Mucosa of stomach (tissue), 1 donor: Measurements from ENCODE around the gene PNPLA6.

ENCODE experiments used
- H3K27me3 ChIP-seq: one replicate; pipeline ENCODE4 v1.7.0; 2013; ENCODE audit warnings: mild to moderate bottlenecking, low read length; ENCODE audit not compliant: control insufficient read depth, insufficient read depth
- H3K36me3 ChIP-seq: one replicate; pipeline ENCODE4 v1.7.0; 2013; ENCODE audit warnings: low read length; ENCODE audit not compliant: control insufficient read depth, insufficient read depth
- H3K4me1 ChIP-seq: one replicate; pipeline ENCODE4 v1.7.0; 2013; ENCODE audit warnings: mild to moderate bottlenecking, low read length; ENCODE audit not compliant: control insufficient read depth, insufficient read depth
- H3K4me3 ChIP-seq: one replicate; pipeline ENCODE4 v1.7.0; 2013; ENCODE audit warnings: low read length
- H3K9ac ChIP-seq: one replicate; pipeline ENCODE4 v1.7.0; 2013; ENCODE audit warnings: mild to moderate bottlenecking, low read length, moderate library complexity
- H3K9me3 ChIP-seq: one replicate; pipeline ENCODE4 v1.7.0; 2013; ENCODE audit warnings: mild to moderate bottlenecking, low read length, moderate library complexity; ENCODE audit not compliant: control insufficient read depth
- donor health status: Pancreatic carcinoma.

PNPLA6 gene

DNA sequence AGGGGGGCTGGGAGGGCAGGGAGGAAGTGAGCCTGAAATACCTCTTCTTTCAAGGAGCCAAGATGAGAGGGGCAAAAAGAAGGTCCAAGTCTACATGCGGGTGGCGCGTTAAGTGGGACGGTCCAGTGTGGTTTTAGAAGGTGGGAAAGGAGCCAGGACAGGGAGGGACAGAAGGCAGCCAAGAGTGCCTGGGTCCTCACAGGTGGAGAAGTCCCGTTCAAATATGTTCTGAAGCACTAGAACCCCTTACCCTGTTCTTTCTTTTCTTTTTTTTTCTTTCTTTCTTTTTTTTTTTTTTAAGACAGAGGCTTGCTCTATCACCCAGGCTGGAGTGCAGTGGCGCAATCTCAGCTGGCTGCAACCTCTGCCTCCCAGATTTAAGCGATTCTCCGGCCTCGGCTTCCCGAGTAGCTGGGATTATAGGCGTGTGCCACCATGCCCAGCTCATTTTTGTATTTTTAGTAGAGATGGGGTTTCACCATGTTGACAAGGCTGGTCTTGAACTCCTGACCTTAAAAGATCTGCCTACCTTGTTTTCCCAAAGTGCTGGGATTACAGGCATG, 67.5 kb downstream of the PNPLA6 start:
- H3K4me1 ChIP-seq = peaks cover 34% of the 10 kb centered on the region
- no peaks in the 10 kb centered on the region for H3K9me3 ChIP-seq
- H3K4me3 ChIP-seq = no peak overlapping the region
- no peaks in the 10 kb centered on the region for H3K27me3 ChIP-seq
- H3K36me3 ChIP-seq = no peaks in the 10 kb centered on the region
- H3K9ac ChIP-seq = no peak overlapping the region

DNA sequence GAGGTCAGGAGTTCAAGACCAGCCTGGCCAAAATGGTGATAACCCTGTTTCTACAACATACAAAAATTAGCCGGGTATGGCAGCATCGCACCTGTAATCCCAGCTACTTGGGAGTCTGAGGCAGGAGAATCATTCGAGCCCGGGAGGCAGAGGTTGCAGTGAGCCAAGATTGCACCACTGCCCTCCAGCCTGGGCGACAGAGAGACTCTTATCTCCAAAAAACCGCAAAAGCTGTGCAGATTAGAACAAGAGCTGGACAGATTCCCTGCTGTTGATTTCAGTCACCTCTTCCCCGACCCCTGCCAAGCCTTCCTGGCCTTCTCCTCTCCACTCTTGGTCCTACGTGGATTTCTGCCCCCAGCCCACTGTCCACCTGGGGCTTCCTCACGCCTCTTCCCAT, 68.4 kb downstream of the PNPLA6 start:
- Histone ChIP-seq H3K4me1 (peaks cover 28% of the 10 kb centered on the region), H3K4me3 (no peak overlapping the region), H3K36me3 (no peaks in the 10 kb centered on the region), H3K9me3 (no peaks in the 10 kb centered on the region), H3K27me3 (no peaks in the 10 kb centered on the region), H3K9ac (no peak overlapping the region)

DNA sequence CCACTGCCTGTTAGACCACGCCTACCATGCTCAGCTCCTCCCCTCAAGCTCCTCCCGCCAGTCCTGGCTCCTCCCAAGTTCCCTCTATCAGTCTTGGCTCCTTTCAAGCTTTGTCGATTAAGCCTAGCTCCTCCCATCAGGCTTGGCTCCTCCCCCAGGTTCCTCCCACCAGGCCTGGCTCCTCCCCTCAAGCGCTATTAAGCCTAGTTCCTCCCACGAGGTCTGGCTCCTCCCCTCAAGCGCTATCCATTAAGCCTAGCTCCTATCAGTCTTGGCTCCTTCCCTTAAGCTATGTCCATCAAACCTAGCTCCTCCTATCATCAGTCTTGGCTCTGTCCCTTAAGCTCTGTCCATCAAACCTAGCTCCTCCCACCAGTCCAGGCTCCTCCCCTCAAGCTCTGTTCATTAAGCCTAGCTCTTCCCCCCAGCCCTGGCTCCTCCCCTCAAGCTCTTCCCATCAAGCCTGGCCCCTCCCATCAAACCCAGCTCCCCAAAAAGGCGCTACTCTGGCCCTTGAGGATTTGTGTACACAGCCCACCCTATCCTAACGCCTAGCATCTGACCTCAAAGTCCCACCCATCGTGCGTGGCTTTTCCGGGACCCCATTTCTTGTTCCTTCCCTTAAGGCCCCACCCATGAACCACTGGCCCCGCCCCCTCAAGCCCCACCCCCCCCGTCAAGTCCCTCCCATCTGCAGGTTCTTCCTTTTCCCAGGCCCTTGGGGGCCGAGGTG, 70.1 kb downstream of the PNPLA6 start:
- Histone ChIP-seq H3K4me1 (peaks cover 28% of the 10 kb centered on the region), H3K9ac (no peak overlapping the region), H3K36me3 (no peaks in the 10 kb centered on the region), H3K9me3 (no peaks in the 10 kb centered on the region), H3K27me3 (no peaks in the 10 kb centered on the region), H3K4me3 (no peak overlapping the region)

DNA sequence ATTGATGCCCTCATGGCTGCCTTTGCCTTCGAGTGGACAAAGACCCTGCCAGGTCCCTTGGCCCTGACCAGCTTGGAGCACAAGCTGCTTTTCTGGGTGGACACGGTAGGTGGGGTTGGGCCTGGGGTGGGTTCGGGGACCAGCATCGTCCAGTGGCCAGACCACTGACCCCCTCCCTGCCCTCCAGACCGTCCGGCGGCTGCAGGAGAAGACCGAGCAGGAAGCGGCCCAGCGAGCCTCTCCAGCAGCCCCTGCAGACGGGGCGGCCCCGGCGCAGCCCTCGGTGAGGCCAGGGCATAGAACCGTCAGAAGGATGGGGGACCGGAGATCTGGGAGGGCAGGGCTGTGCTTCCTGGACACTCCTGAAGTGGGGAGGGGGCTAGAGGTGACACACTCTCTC, 70.8 kb downstream of the PNPLA6 start:
- Histone ChIP-seq H3K9ac (no peak overlapping the region), H3K27me3 (no peaks in the 10 kb centered on the region), H3K4me3 (no peak overlapping the region), H3K9me3 (no peaks in the 10 kb centered on the region), H3K36me3 (no peaks in the 10 kb centered on the region), H3K4me1 (peaks cover 28% of the 10 kb centered on the region)

DNA sequence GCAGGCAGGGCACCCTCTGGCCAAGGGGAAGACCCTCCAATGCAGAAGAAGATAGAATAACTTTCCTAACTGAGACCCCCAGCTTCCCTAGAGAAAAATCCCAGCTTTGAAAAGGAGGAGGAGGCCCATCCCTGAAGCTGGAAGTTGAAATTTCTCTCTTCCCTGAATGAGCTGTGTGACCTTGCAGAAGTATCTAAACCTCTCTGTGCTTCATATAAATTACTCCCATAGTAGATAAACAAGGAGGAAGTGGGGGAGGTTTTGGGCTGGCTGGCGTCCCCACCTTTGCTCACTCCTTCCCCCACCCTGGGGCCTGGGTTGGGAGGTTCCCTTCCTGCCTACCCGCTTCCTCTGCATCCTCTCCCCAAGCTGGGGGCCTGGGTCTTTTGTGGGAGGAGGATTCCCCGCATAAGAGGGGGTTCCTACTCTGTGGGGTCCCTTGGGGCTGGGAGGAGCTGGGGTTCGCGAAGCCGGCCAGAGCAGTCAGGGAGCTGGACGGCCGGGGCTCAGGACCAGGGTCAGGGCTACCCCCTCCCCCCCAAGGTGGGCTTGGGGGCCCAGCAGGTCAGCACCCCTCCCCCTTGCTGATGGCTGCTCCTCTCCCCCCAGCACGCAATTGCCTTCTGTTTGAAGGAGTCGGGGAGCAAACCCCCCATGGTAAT, 71.8 kb downstream of the PNPLA6 start:
- H3K4me3 ChIP-seq = no peak overlapping the region
- peaks cover 22% of the 10 kb centered on the region for H3K4me1 ChIP-seq
- no peaks in the 10 kb centered on the region for H3K36me3 ChIP-seq
- no peaks in the 10 kb centered on the region for H3K27me3 ChIP-seq
- no peak overlapping the region for H3K9ac ChIP-seq
- H3K9me3 ChIP-seq = no peaks in the 10 kb centered on the region

DNA sequence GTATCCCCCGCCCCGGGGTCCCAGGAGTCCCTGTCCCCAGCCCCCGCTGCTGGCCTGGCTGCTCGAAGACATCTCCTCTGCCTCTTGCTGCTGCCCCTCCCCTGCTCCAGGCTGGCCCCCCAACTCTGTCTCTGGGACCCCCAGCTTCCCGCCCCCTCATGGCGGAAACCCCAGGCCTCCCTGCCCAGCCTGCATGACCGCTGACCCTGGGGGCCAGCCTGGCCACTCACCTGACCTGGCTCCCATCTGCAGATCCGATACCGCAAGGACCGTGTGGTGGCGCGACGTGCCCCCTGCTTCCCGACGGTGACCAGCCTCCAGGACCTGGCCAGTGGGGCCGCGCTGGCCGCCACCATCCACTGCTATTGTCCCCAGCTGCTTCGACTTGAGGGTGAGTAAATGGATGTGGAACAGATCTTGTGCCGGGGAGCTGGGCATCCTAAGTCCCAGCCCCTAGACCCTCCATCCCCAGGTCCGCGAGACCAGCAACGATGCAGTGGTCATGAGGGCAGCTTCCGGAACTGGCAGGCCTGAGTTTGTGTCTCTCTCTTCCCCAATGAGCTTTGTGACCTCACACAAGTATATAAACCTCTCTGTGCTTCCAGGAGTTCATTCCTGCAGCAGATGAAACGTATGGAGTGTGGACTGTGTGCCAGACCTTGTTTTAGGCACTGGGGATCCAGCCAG, 72.5 kb downstream of the PNPLA6 start:
- Histone ChIP-seq H3K4me3 (no peak overlapping the region), H3K36me3 (no peaks in the 10 kb centered on the region), H3K9me3 (no peaks in the 10 kb centered on the region), H3K27me3 (no peaks in the 10 kb centered on the region), H3K9ac (no peak overlapping the region), H3K4me1 (peaks cover 16% of the 10 kb centered on the region)

DNA sequence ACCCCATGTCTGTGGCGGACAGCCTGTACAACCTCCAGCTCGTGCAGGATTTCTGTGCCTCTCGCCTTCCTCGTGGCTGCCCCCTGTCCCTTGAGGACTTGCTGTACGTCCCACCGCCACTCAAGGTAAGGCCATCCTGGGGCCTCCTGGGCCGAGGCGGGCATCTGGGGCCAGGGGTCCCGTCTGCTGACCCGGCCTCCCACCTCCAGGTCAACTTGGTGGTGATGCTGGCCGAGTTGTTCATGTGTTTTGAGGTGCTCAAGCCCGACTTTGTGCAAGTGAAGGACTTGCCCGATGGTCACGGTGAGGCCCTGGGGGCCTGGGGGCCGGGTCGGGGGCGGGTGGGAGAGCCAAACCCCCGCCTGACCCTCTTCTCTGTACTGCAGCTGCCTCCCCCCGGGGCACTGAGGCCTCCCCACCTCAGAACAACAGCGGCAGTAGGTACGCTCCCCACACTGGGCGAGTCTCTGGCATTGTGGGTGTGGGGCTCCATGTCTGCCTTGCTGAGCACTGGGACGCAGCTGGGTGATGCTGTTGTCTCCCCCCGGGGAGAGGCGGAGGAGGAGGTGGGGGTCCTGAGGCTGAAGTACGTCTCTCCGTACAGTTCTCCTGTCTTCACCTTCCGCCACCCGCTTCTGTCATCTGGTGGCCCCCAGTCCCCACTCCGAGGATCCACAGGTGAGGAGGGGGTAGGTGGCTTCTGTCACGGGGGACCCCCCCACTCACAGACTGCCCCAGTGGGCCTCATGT, 75.1 kb downstream of the PNPLA6 start:
- Histone ChIP-seq H3K9ac (no peak overlapping the region), H3K36me3 (no peaks in the 10 kb centered on the region), H3K9me3 (no peaks in the 10 kb centered on the region), H3K4me3 (no peak overlapping the region), H3K27me3 (no peaks in the 10 kb centered on the region), H3K4me1 (no peaks in the 10 kb centered on the region)
